ENCODE measurements around the gene IL9.

Gene IL9

GRCh38 chr5:135878156-135878620, 17.5 kb downstream of the IL9 start:
- H3K4me3 ChIP-seq (ENCODE audit: low read depth, low read length, poor library complexity, severe bottlenecking), result no peak overlapping the region
- TF ChIP-seq EZH2 (IDR thresholded peaks at IDR 0.05; ENCODE audit: borderline replicate concordance, low read length) (no peak), CTCF (IDR thresholded peaks at IDR 0.05; ENCODE audit: low read length) (no peak)

GRCh38 chr5:135877570-135878155, 18.0 kb downstream of the IL9 start:
- no peak overlapping the region for H3K4me2 ChIP-seq (ENCODE audit: low read length)
- H3K9me2 ChIP-seq (ENCODE audit: low read depth, low read length), result no peaks in the 10 kb centered on the region
- no peak for TF ChIP-seq CTCF (IDR thresholded peaks at IDR 0.05; ENCODE audit: low read length)
- no peak for TF ChIP-seq EZH2 (IDR thresholded peaks at IDR 0.05; ENCODE audit: borderline replicate concordance, low read length)
- H4K20me1 ChIP-seq (ENCODE audit: insufficient read depth, low read length), result no peaks in the 10 kb centered on the region
- H3F3A ChIP-seq (ENCODE audit: insufficient read depth, low read length), result no peaks in the 10 kb centered on the region
- H2AFZ ChIP-seq (ENCODE audit: low read length), result no peak overlapping the region
- no peaks in the 10 kb centered on the region for H3K27me3 ChIP-seq (ENCODE audit: insufficient read depth, low read length)
- H3K9me3 ChIP-seq (ENCODE audit: low read length), result no peaks in the 10 kb centered on the region
- no peaks in the 10 kb centered on the region for H3K79me2 ChIP-seq (ENCODE audit: insufficient read depth, low read length)
- H3K4me3 ChIP-seq (ENCODE audit: low read depth, low read length, poor library complexity, severe bottlenecking), result no peak overlapping the region
- no peak overlapping the region for H3K27ac ChIP-seq (ENCODE audit: low read depth, low read length, poor library complexity, severe bottlenecking)
- no peaks in the 10 kb centered on the region for H3K4me1 ChIP-seq (ENCODE audit: insufficient read depth, low read length, severe bottlenecking)
- H3K9ac ChIP-seq (ENCODE audit: low read length), result no peak overlapping the region
- H3K36me3 ChIP-seq (ENCODE audit: insufficient read depth, low read length), result no peaks in the 10 kb centered on the region

More at GRCh38 chr5:135878156-135878620, 17.5 kb downstream of the IL9 start:
- Histone ChIP-seq H2AFZ (ENCODE audit: low read length) (no peak overlapping the region), H3K9ac (ENCODE audit: low read length) (no peak overlapping the region), H4K20me1 (ENCODE audit: insufficient read depth, low read length) (no peaks in the 10 kb centered on the region), H3F3A (ENCODE audit: insufficient read depth, low read length) (no peaks in the 10 kb centered on the region), H3K4me2 (ENCODE audit: low read length) (no peak overlapping the region), H3K36me3 (ENCODE audit: insufficient read depth, low read length) (no peaks in the 10 kb centered on the region), H3K9me3 (ENCODE audit: low read length) (no peaks in the 10 kb centered on the region), H3K9me2 (ENCODE audit: low read depth, low read length) (no peaks in the 10 kb centered on the region), H3K27me3 (ENCODE audit: insufficient read depth, low read length) (no peaks in the 10 kb centered on the region), H3K4me1 (ENCODE audit: insufficient read depth, low read length, severe bottlenecking) (no peaks in the 10 kb centered on the region), H3K79me2 (ENCODE audit: insufficient read depth, low read length) (no peaks in the 10 kb centered on the region), H3K27ac (ENCODE audit: low read depth, low read length, poor library complexity, severe bottlenecking) (no peak overlapping the region)

- H3K9me3 ChIP-seq (ENCODE audit: low read length), result no peaks in the 10 kb centered on the region
- H3K9ac ChIP-seq (ENCODE audit: low read length), result no peak overlapping the region
- no peak overlapping the region for H2AFZ ChIP-seq (ENCODE audit: low read length)
- H3K79me2 ChIP-seq (ENCODE audit: insufficient read depth, low read length), result no peaks in the 10 kb centered on the region
- H4K20me1 ChIP-seq (ENCODE audit: insufficient read depth, low read length), result no peaks in the 10 kb centered on the region
- no peak for TF ChIP-seq EZH2 (IDR thresholded peaks at IDR 0.05; ENCODE audit: borderline replicate concordance, low read length)
- no peak for TF ChIP-seq CTCF (IDR thresholded peaks at IDR 0.05; ENCODE audit: low read length)
- no peak overlapping the region for H3K27ac ChIP-seq (ENCODE audit: low read depth, low read length, poor library complexity, severe bottlenecking)
- no peaks in the 10 kb centered on the region for H3F3A ChIP-seq (ENCODE audit: insufficient read depth, low read length)
- no peaks in the 10 kb centered on the region for H3K9me2 ChIP-seq (ENCODE audit: low read depth, low read length)
- no peaks in the 10 kb centered on the region for H3K27me3 ChIP-seq (ENCODE audit: insufficient read depth, low read length)
- no peaks in the 10 kb centered on the region for H3K4me1 ChIP-seq (ENCODE audit: insufficient read depth, low read length, severe bottlenecking)
- H3K36me3 ChIP-seq (ENCODE audit: insufficient read depth, low read length), result no peaks in the 10 kb centered on the region
- H3K4me3 ChIP-seq (ENCODE audit: low read depth, low read length, poor library complexity, severe bottlenecking), result no peak overlapping the region
- no peak overlapping the region for H3K4me2 ChIP-seq (ENCODE audit: low read length)
Observed at GRCh38 chr5:135876146-135876545, 19.5 kb downstream of the IL9 start.

All from OCI-LY1 (cell line).